ENCODE measurements around the gene CSNK2A2.

DNA sequence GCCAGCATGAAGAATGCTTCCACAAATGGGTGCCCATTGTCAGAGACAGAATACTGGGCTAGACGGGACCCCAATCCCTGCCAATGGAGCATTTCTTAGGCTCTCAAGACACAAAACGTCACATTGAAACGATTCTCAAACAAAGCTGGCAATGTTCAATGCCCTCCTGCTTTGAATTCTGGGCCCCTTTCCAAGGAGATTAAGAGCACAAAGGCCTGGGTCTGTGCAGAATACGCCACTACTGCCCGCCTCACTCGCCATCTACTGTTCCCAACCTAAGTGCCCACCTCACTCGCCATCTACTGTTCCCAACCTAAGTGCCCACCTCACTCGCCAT is 78.4 kb downstream of the CSNK2A2 start:
- TF ChIP-seq POLR2AphosphoS5 (IDR thresholded peaks at IDR 0.05; ENCODE audit: borderline replicate concordance, low read depth, low read length) (no peak), EZH2 (IDR thresholded peaks at IDR 0.05) (no peak)
